ENCODE data around the gene ABLIM1. TPM values are rescaled to one million over a fixed set of nuclear protein-coding genes. Genes with fewer than 3 reads are reported as not detected.

ABLIM1 gene
- total RNA-seq, 4 donors from 2014 or later: 156 to 278 (median 213) TPM

DNA sequence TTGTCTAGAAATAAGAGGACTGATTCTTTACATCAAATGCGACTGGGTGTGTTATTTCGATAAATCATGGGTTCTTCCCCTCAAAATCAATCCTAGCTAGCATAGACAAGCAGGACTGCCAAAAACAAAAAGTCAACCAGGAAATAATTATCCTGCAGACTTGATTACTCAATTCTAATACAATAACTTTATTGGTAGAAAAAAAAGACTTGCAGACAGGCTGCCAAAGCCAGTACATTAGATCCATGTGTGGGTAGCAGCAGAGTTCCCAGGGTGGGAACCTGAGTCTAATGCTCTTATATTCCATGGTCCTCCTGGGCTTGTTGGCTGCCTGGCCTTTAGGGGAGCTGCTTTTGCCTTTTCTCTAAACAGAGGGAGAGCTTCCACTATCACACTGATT lies 261.6 kb downstream of the ABLIM1 start:
- DNase-seq (ENCODE audit: low spot score in 2 of 2): no peak
- peaks cover 67% of the 10 kb centered on the region for H3K4me1 ChIP-seq
- WGBS: 53% methylated on average over 2 of the region's 2 CpGs
- no peaks in the 10 kb centered on the region for H3K36me3 ChIP-seq
- no peaks in the 10 kb centered on the region for H3K27me3 ChIP-seq
- no peak overlapping the region for H3K27ac ChIP-seq
- TF ChIP-seq POLR2A (IDR thresholded peaks at IDR 0.05) (no peak), POLR2AphosphoS5 (IDR thresholded peaks at IDR 0.05) (no peak), EP300 (IDR thresholded peaks at IDR 0.05) (no peak)
- TF ChIP-seq, protein P1, sequence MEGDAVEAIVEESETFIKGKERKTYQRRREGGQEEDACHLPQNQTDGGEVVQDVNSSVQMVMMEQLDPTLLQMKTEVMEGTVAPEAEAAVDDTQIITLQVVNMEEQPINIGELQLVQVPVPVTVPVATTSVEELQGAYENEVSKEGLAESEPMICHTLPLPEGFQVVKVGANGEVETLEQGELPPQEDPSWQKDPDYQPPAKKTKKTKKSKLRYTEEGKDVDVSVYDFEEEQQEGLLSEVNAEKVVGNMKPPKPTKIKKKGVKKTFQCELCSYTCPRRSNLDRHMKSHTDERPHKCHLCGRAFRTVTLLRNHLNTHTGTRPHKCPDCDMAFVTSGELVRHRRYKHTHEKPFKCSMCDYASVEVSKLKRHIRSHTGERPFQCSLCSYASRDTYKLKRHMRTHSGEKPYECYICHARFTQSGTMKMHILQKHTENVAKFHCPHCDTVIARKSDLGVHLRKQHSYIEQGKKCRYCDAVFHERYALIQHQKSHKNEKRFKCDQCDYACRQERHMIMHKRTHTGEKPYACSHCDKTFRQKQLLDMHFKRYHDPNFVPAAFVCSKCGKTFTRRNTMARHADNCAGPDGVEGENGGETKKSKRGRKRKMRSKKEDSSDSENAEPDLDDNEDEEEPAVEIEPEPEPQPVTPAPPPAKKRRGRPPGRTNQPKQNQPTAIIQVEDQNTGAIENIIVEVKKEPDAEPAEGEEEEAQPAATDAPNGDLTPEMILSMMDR (IDR thresholded peaks at IDR 0.05): no peak
- no peaks in the 10 kb centered on the region for H3K9me3 ChIP-seq
- H3K4me3 ChIP-seq: no peak overlapping the region

DNA sequence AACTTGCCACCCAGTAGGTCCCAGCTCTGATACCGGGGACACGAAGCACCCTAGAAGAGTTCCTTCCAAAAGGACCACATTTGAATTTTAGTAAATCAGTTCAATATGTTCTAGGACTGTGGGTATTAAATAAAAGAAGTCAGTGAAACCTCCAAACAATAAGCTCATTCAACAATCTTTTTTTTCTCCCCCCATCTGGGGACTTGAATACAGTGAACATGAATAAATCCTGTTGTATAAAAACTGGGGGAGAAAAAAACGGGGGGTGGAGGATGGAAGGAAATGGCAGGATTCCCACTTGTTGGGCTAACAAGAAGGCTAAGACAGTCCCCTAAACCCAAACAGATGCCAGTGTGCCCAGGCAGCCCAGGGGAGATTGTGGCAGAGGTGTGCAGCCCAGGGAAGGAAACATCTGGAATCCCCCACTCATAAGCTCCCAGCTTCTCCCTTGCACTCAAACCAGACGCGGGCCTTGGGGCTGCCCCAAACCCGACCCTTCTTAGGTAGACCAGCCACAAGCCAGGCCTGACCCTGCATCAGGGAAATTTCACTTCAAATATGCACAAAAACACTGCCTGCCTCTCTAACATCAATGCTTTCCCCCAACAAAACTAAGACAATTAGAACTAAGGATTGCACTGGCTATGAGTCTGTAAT lies 262.6 kb downstream of the ABLIM1 start:
- WGBS: 46% methylated on average over 6 of the region's 6 CpGs
- Histone ChIP-seq H3K4me3 (no peak overlapping the region), H3K9me3 (no peaks in the 10 kb centered on the region), H3K4me1 (peaks cover 58% of the 10 kb centered on the region), H3K27ac (no peak overlapping the region), H3K36me3 (no peaks in the 10 kb centered on the region), H3K27me3 (no peaks in the 10 kb centered on the region)
- DNase-seq (ENCODE audit: low spot score in 2 of 2): no peak
- no peak for TF ChIP-seq EP300 (IDR thresholded peaks at IDR 0.05)
- TF ChIP-seq POLR2AphosphoS5 (IDR thresholded peaks at IDR 0.05): no peak
- no peak for TF ChIP-seq POLR2A (IDR thresholded peaks at IDR 0.05)
- TF ChIP-seq, protein P1 (IDR thresholded peaks at IDR 0.05): no peak

GRCh38 chr10:114394531-114394930 lies 263.5 kb downstream of the ABLIM1 start:
- Histone ChIP-seq H3K4me1 (peaks cover 49% of the 10 kb centered on the region), H3K9me3 (no peaks in the 10 kb centered on the region), H3K27me3 (no peaks in the 10 kb centered on the region), H3K36me3 (no peaks in the 10 kb centered on the region), H3K27ac (no peak overlapping the region), H3K4me3 (no peak overlapping the region)
- DNase-seq (ENCODE audit: low spot score in 2 of 2): no peak
- TF ChIP-seq, protein P1 (IDR thresholded peaks at IDR 0.05): no peak
- no peak for TF ChIP-seq POLR2AphosphoS5 (IDR thresholded peaks at IDR 0.05)
- TF ChIP-seq EP300 (IDR thresholded peaks at IDR 0.05): no peak
- no peak for TF ChIP-seq POLR2A (IDR thresholded peaks at IDR 0.05)
- 38% methylated on average over 6 of the region's 6 CpGs for WGBS

DNA sequence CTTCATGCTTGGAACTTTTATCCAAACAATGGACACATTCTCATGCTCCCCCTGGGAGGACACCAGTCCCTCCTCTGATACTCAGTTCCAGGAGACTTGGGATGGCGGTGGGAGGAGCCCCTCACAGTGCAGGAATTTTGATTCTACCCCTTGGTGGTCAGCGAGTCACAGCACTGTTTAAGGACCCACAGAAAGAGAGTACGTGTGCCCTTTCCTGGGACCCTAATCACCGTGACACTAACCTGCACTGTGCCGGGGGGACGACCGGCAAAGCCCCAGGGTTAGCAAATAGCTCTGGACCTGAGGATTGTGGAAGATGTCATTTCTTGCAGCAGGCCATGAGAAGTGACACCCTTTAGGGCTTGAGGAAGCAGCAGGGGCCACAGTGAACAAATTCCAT lies 264.2 kb downstream of the ABLIM1 start:
- WGBS: 83% methylated on average over 7 of the region's 7 CpGs

GRCh38 chr10:114393482-114393881 lies 264.6 kb downstream of the ABLIM1 start:
- Histone ChIP-seq H3K27me3 (no peaks in the 10 kb centered on the region), H3K36me3 (no peaks in the 10 kb centered on the region), H3K9me3 (no peaks in the 10 kb centered on the region), H3K4me3 (no peak overlapping the region), H3K27ac (no peak overlapping the region), H3K4me1 (peaks cover 48% of the 10 kb centered on the region)
- DNase-seq (ENCODE audit: low spot score in 2 of 2): no peak
- WGBS: 56% methylated on average over 11 of the region's 11 CpGs
- TF ChIP-seq POLR2AphosphoS5 (IDR thresholded peaks at IDR 0.05) (no peak), EP300 (IDR thresholded peaks at IDR 0.05) (no peak)

More for the DNA sequence above, 264.2 kb downstream of the ABLIM1 start:
- peaks cover 49% of the 10 kb centered on the region for H3K4me1 ChIP-seq
- no peaks in the 10 kb centered on the region for H3K36me3 ChIP-seq
- DNase-seq (ENCODE audit: low spot score in 2 of 2): no peak
- H3K27me3 ChIP-seq: no peaks in the 10 kb centered on the region
- H3K27ac ChIP-seq: no peak overlapping the region
- no peaks in the 10 kb centered on the region for H3K9me3 ChIP-seq
- no peak overlapping the region for H3K4me3 ChIP-seq
- TF ChIP-seq POLR2AphosphoS5 (IDR thresholded peaks at IDR 0.05): no peak

DNA sequence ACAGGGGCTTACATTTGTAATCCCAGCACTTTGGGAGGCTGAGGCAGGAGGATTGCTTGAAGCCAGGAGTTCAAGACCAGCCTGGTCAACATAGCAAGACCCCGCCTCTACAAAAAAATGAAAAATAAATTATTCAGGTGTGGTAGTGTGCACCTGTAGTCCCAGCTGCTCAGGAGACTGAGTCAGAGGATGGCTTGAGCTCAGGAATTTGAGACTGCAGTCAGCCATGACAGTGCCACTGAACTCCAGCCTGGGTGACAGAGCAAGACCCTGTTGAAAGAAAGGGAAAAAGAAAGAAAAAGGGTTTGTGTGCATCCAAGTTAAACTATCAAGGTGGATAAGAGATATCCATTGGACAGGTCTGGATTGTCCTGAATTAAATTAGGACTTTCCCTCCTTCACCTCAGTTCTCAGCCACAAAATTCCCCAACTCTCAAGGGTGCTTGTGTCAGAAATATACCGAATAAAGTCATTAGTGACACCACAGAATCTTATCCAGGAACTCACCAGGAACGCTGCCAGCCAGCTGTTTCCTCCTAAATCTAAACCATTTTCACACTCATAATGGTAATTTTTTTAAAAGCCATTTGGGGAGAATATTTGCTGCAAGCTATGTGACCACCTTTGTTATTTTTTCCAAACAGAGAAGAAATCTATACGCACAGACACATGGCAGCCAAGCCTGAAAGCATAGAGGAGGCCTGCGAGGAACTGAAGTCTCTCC lies 265.8 kb downstream of the ABLIM1 start:
- H3K4me3 ChIP-seq: no peak overlapping the region
- H3K9me3 ChIP-seq: no peaks in the 10 kb centered on the region
- H3K27me3 ChIP-seq: no peaks in the 10 kb centered on the region
- 57% methylated on average over 5 of the region's 5 CpGs for WGBS
- TF ChIP-seq EP300 (IDR thresholded peaks at IDR 0.05) (no peak), POLR2AphosphoS5 (IDR thresholded peaks at IDR 0.05) (no peak), POLR2A (IDR thresholded peaks at IDR 0.05) (no peak)
- TF ChIP-seq, protein P1 (IDR thresholded peaks at IDR 0.05): no peak
- no peak for DNase-seq (ENCODE audit: low spot score in 2 of 2)
- no peaks in the 10 kb centered on the region for H3K36me3 ChIP-seq
- H3K4me1 ChIP-seq: peaks cover 37% of the 10 kb centered on the region
- no peak overlapping the region for H3K27ac ChIP-seq

Measured in suprapubic skin (tissue), 4 donors.